ENCODE data around the gene PAX1. TPM values are rescaled to one million over a fixed set of nuclear protein-coding genes. Genes with fewer than 3 reads are reported as not detected.

The PAX1 gene
- total and polyA plus RNA-seq, 2 of the 8 experiments (the other 6 are each of a cell fraction or from before 2014, with no cell fraction given) = not detected

DNA sequence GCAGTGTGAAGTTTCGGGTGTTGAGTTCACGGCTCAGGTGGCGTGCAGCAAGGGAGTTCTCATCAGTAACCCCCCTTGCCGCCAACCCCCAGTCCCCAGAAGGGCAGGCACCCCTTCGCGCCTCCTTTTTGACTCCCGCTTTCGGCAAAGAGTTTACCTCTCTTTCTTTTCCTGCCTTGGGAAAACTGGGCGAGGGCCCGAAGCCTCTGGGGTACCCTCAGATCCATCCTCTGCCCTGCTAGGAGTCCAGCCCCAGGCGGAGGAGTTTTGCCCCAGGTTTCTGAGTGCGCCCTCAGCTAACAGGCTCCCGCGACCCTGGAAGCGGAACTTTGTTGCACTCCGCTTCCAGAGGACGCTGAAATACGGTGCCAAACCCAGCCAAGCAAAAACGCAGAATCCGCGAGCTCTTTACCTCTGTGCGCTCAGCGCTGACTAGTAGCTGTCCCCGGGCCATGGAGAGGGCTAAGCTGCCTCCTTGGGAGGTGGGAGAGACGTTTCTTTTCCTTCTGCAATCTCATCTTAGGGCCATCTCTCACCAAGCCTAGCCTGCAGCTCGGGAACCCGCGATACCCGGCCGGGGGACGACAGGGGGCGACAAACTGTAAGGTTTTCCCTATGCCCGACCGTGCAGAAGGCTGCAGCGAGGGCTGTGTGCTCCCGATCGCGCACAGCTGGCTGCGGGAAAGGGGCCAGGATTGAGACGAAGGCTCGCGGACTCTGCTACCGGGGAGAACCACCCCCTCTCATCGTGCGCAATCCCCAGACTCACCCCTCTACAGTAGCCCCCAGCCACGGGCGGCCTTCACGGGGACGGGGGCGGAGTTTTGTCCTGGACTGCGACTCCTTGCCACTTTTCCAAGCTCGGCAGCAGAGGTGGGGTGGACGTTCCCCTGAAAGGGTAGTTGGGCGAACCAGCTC, 2.7 kb upstream of the PAX1 start:
- CTCF ChIA-PET (ENCODE audit: partially characterized antibody) = interaction anchor here (0.6 to 4.1 kb wide), 31 partner anchors 9 to 952 kb away, joined by 3 to 58 read pairs (median 4); no protein-coding TSS in a partner anchor
- Histone ChIP-seq H3K18ac (ENCODE audit: extremely low read depth, low read length) (no peak overlapping the region), H3K23me2 (ENCODE audit: low read depth, low read length) (peaks cover 4% of the 10 kb centered on the region), H3K56ac (replicated peaks; ENCODE audit: insufficient read length, low read depth, low read length) (no peak overlapping the region), H4K20me1 (replicated peaks in 1 of 2; ENCODE audit: control insufficient read depth in 1 of 2, insufficient read depth in 2 of 2, low read length in 2 of 2) (peaks cover 30 to 56% of the 10 kb centered on the region in 2 experiments), H3K14ac (ENCODE audit: insufficient read length) (no peak overlapping the region), H4K5ac (ENCODE audit: insufficient read length, low read depth, low read length) (no peak overlapping the region), H2BK15ac (ENCODE audit: low read length) (no peak overlapping the region; the same call in 1 of the 2 replicates), H3K4me3 (ENCODE audit: extremely low read depth in 1 of 4, insufficient read depth in 2 of 4, low read depth in 3 of 4, low read length in 4 of 4) (peak overlapping the region; percentile 1 to 52 (median 26); a peak in 7 of 8 replicates), H2BK120ac (replicated peaks; ENCODE audit: low read depth, low read length) (no peak overlapping the region), H3K36me3 (ENCODE audit: control insufficient read depth in 2 of 4, insufficient read depth in 4 of 4, low read length in 3 of 4) (peaks cover 0 to 8% (median 0%) of the 10 kb centered on the region in 4 experiments; a peak in 1 of 8 replicates), H3K79me1 (ENCODE audit: low read depth, low read length) (no peaks in the 10 kb centered on the region), H2BK20ac (ENCODE audit: low read length) (no peak overlapping the region), H3K9ac (replicated peaks in 1 of 4; ENCODE audit: extremely low read depth in 1 of 4, low read depth in 3 of 4, low read length in 3 of 4) (no peak overlapping the region), H4K8ac (ENCODE audit: extremely low read depth, insufficient read depth, low read length) (peak overlapping the region; percentile 15; the same call in 1 of the 2 replicates), H2BK12ac (ENCODE audit: low read depth, low read length) (peak overlapping the region; percentile 75; the same call in 1 of the 2 replicates), H3K9me3 (ENCODE audit: insufficient read depth in 2 of 2, low read depth in 1 of 2, low read length in 1 of 2) (no peaks in the 10 kb centered on the region; a peak in 1 of 4 replicates), H3K27me3 (replicated peaks in 1 of 4; ENCODE audit: control insufficient read depth in 3 of 4, extremely low read depth in 1 of 4, insufficient read depth in 3 of 4, low read length in 3 of 4) (peaks cover 95 to 100% (median 99%) of the 10 kb centered on the region in 4 experiments), H3K4ac (replicated peaks; ENCODE audit: insufficient read length, low read depth, low read length) (no peak overlapping the region), H3K4me2 (ENCODE audit: insufficient read depth in 1 of 2, low read depth in 2 of 2, low read length in 2 of 2) (peak overlapping the region; percentile 56 to 80), H2AK5ac (ENCODE audit: low read depth, low read length) (no peak overlapping the region), H2AFZ (ENCODE audit: low read length) (no peak overlapping the region), H3K23ac (ENCODE audit: insufficient read length) (no peak overlapping the region), H2BK5ac (ENCODE audit: low read depth, low read length) (no peak overlapping the region), H3K79me2 (ENCODE audit: control insufficient read depth in 1 of 2, insufficient read depth in 2 of 2, low read length in 2 of 2) (no peaks in the 10 kb centered on the region), H3K27ac (ENCODE audit: low read depth, low read length) (no peak overlapping the region), H4K91ac (replicated peaks; ENCODE audit: insufficient read length, low read length) (no peak overlapping the region), H3K4me1 (replicated peaks in 1 of 4; ENCODE audit: control insufficient read depth in 3 of 4, insufficient read depth in 4 of 4, low read length in 3 of 4) (peaks cover 5 to 31% (median 18%) of the 10 kb centered on the region in 4 experiments)
- POLR2A ChIA-PET (ENCODE audit: partially characterized antibody) = interaction anchor here (0.6 to 1.4 kb wide), 5 partner anchors 11 to 185 kb away, joined by 3 to 4 read pairs (median 3); no protein-coding TSS in a partner anchor
- FAIRE-seq (no peak), DNase-seq (ENCODE audit: low read depth in 1 of 2, low spot score in 2 of 2) (peak in 1 of 2 experiments; percentile 98)
- 4% methylated on average over 45 of the region's 54 CpGs; no CpG with 5 or more reads in 1 of the 2 experiments for WGBS, 2 experiments (ENCODE audit: extremely low coverage in 1 of 2, insufficient coverage in 1 of 2, insufficient read length in 1 of 2, insufficient replicate concordance in 2 of 2, low coverage in 1 of 2, low lambda C conversion rate in 2 of 2, missing lambda C conversion rate in 1 of 2)
- TF ChIP-seq SUZ12 (IDR thresholded peaks at IDR 0.05; ENCODE audit: low read length) = peak; percentile 73
- 0 out of 2 replicates have a peak, but pooled peaks have one; percentile 10 for TF ChIP-seq CBX8 (IDR thresholded peaks at IDR 0.05; ENCODE audit: borderline replicate concordance, low read depth, low read length)
- no peak for TF ChIP-seq CBX5 (IDR thresholded peaks at IDR 0.05; ENCODE audit: low read depth, low read length)
- peak; percentile 69 to 74 for TF ChIP-seq RAD21 (IDR thresholded peaks at IDR 0.05 in 1 of 2, conservative IDR thresholded peaks at IDR 0.05 in 1 of 2; ENCODE audit: low read depth in 2 of 2, low read length in 2 of 2)
- TF ChIP-seq, protein P1, sequence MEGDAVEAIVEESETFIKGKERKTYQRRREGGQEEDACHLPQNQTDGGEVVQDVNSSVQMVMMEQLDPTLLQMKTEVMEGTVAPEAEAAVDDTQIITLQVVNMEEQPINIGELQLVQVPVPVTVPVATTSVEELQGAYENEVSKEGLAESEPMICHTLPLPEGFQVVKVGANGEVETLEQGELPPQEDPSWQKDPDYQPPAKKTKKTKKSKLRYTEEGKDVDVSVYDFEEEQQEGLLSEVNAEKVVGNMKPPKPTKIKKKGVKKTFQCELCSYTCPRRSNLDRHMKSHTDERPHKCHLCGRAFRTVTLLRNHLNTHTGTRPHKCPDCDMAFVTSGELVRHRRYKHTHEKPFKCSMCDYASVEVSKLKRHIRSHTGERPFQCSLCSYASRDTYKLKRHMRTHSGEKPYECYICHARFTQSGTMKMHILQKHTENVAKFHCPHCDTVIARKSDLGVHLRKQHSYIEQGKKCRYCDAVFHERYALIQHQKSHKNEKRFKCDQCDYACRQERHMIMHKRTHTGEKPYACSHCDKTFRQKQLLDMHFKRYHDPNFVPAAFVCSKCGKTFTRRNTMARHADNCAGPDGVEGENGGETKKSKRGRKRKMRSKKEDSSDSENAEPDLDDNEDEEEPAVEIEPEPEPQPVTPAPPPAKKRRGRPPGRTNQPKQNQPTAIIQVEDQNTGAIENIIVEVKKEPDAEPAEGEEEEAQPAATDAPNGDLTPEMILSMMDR (IDR thresholded peaks at IDR 0.05; ENCODE audit: control extremely low read depth in 1 of 3, insufficient read depth in 1 of 3, low read depth in 1 of 3, low read length in 3 of 3) = peak; percentile 68 to 81 (median 77)
- TF ChIP-seq EZH2 (IDR thresholded peaks at IDR 0.05; ENCODE audit: low read depth, low read length, severe bottlenecking) = peak; percentile 63
